Measurements from ENCODE around the gene DERA.

DNA sequence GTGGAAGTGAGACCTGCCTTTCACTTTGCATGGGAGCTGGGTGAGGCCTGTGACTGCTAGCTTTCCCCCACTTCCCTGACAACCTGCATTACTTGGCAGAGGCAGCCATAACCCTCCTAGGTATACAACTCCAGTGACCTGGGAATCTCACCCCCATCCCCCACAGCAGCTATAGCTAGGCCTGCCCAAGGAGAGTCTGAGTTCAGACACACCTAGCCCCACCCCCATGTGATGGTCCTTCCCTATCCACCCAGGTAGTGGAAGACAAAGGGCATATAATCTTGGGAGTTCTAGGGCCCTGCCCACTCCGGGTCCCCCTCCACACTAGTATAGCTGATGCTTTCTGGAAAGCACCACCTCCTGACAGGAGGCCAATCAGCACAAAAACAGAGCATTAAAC, 35.3 kb upstream of the DERA start:
- no peak for TF ChIP-seq POLR2A (IDR thresholded peaks at IDR 0.05)
- TF ChIP-seq, protein P1, sequence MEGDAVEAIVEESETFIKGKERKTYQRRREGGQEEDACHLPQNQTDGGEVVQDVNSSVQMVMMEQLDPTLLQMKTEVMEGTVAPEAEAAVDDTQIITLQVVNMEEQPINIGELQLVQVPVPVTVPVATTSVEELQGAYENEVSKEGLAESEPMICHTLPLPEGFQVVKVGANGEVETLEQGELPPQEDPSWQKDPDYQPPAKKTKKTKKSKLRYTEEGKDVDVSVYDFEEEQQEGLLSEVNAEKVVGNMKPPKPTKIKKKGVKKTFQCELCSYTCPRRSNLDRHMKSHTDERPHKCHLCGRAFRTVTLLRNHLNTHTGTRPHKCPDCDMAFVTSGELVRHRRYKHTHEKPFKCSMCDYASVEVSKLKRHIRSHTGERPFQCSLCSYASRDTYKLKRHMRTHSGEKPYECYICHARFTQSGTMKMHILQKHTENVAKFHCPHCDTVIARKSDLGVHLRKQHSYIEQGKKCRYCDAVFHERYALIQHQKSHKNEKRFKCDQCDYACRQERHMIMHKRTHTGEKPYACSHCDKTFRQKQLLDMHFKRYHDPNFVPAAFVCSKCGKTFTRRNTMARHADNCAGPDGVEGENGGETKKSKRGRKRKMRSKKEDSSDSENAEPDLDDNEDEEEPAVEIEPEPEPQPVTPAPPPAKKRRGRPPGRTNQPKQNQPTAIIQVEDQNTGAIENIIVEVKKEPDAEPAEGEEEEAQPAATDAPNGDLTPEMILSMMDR (IDR thresholded peaks at IDR 0.05): no peak
